NB4 (cell line): ENCODE results near the gene RND2.

Experiments used
- DNase-seq: peaks from one replicate; pipeline ENCODE4 v3.0.0; 2010; ENCODE audit warnings: low read depth
- H3K4me3 ChIP-seq: one replicate; pipeline ENCODE4 v1.5.1; 2011; ENCODE audit warnings: mild to moderate bottlenecking, low read depth, low read length, moderate library complexity
- CTCF ChIP-seq: IDR thresholded peaks from one replicate; pipeline ENCODE4 v1.5.1; 2012; ENCODE audit warnings: low read depth, low read length
- MAX ChIP-seq: IDR thresholded peaks from 2 replicates; pipeline ENCODE4 v1.6.1; 2011; ENCODE audit warnings: low read depth, low read length
- MYC ChIP-seq: IDR thresholded peaks from 2 replicates; pipeline ENCODE4 v1.6.1; 2011; ENCODE audit warnings: low read depth, low read length
- POLR2A ChIP-seq: IDR thresholded peaks from 2 replicates; pipeline ENCODE4 v1.6.1; 2011; ENCODE audit warnings: mild to moderate bottlenecking; ENCODE audit not compliant: insufficient read length; ENCODE audit errors: extremely low read depth

RND2 gene

GRCh38 chr17:43079641-43080302 is 54.7 kb downstream of the RND2 start:
- no peak for DNase-seq
- no peak overlapping the region for H3K4me3 ChIP-seq
- no peak for TF ChIP-seq MYC
- TF ChIP-seq POLR2A: no peak
- TF ChIP-seq MAX: no peak
- TF ChIP-seq CTCF: no peak
